HS-5 (cell line): ENCODE data around the gene KCNIP4.
A peak's percentile ranks its signal among the peaks of the same experiment; 100 is the strongest.

Experiments
- DNase-seq: peaks from one replicate; pipeline ENCODE4 v3.0.0-alpha.2; 2012; ENCODE audit warnings: low read depth

KCNIP4 gene

GRCh38 chr4:21046141-21046540, 902.4 kb downstream of the KCNIP4 start:
- peak; percentile 13 for DNase-seq

- DNase-seq, result no peak
These were observed 903.5 kb downstream of the KCNIP4 start for GRCh38 chr4:21045119-21045518.

GRCh38 chr4:21041708-21042107, 906.9 kb downstream of the KCNIP4 start:
- DNase-seq, result no peak

- DNase-seq, result no peak
These were observed 913.8 kb downstream of the KCNIP4 start for GRCh38 chr4:21034728-21035127.

- no peak for DNase-seq
These were observed 916.4 kb downstream of the KCNIP4 start for GRCh38 chr4:21032089-21032645.

- DNase-seq, result no peak
These were observed 929.8 kb downstream of the KCNIP4 start for GRCh38 chr4:21018817-21019216.

GRCh38 chr4:21013501-21013900, 935.1 kb downstream of the KCNIP4 start:
- peak; percentile 2 for DNase-seq

GRCh38 chr4:21012851-21013331, 935.7 kb downstream of the KCNIP4 start:
- DNase-seq, result peak; percentile 33

GRCh38 chr4:21011106-21011505, 937.5 kb downstream of the KCNIP4 start:
- DNase-seq, result no peak

- no peak for DNase-seq
These were observed 938.6 kb downstream of the KCNIP4 start for GRCh38 chr4:21009956-21010355.

- DNase-seq, result no peak
These were observed 942.9 kb downstream of the KCNIP4 start for GRCh38 chr4:21005647-21006046.

- no peak for DNase-seq
These were observed 945.6 kb downstream of the KCNIP4 start for GRCh38 chr4:21002976-21003375.

- no peak for DNase-seq
These were observed 946.3 kb downstream of the KCNIP4 start for GRCh38 chr4:21002286-21002685.

- no peak for DNase-seq
These were observed 947.1 kb downstream of the KCNIP4 start for GRCh38 chr4:21001490-21001889.

GRCh38 chr4:20997886-20998285, 950.7 kb downstream of the KCNIP4 start:
- DNase-seq, result no peak

- DNase-seq, result no peak
These were observed 953.0 kb downstream of the KCNIP4 start for GRCh38 chr4:20995610-20996009.

GRCh38 chr4:20995015-20995414, 953.6 kb downstream of the KCNIP4 start:
- no peak for DNase-seq

GRCh38 chr4:20992002-20992401, 956.6 kb downstream of the KCNIP4 start:
- no peak for DNase-seq

- DNase-seq, result no peak
These were observed 961.4 kb downstream of the KCNIP4 start for GRCh38 chr4:20987191-20987590.

- DNase-seq, result no peak
These were observed 964.1 kb downstream of the KCNIP4 start for GRCh38 chr4:20984576-20984836.

GRCh38 chr4:20983763-20984575, 964.6 kb downstream of the KCNIP4 start:
- DNase-seq, result no peak

GRCh38 chr4:20982544-20982943, 966.0 kb downstream of the KCNIP4 start:
- no peak for DNase-seq

GRCh38 chr4:20960291-20960690, 988.3 kb downstream of the KCNIP4 start:
- no peak for DNase-seq

GRCh38 chr4:20954541-20954940, 994.0 kb downstream of the KCNIP4 start:
- peak; percentile 16 for DNase-seq
